ENCODE results near the gene MT1HL1.

Gene MT1HL1

DNA sequence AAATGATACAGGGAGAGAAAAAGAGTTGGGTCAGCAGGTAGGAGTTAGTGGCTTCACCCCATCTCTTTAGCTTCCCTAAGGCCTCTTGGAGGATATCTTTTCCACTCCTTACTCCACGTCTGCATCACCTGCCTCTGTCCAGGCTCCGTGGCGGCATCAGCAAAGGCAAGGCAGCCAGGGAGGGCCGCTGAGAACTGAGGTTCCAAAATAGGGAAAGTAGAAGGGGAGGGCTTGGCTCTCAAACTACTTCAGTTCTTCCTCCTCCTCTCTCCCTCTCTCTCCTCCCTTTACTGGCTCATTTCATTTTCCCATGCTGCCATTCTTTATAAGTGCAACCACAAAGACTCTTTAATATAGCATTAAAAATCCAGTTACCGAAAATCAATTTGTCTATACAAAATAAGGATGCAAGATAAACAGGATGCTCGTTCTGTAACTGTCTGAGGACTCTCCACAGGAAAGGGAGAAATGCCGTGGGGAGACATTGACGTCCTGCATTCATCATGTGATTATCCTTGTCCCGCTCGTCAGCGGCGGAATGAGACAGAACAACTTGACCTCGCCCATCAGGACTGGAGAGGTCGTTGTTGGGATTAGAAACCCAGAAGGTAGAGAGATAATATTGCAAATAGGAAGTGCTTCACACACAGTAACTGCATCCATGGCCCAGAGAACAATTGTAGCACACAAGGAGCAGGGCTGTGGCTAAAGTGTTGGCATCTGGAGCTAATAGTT is 3.1 kb upstream of the MT1HL1 start:
- H3K4me3 ChIP-seq (ENCODE audit: low read depth, low read length), result no peak overlapping the region
- TF ChIP-seq, protein P1, sequence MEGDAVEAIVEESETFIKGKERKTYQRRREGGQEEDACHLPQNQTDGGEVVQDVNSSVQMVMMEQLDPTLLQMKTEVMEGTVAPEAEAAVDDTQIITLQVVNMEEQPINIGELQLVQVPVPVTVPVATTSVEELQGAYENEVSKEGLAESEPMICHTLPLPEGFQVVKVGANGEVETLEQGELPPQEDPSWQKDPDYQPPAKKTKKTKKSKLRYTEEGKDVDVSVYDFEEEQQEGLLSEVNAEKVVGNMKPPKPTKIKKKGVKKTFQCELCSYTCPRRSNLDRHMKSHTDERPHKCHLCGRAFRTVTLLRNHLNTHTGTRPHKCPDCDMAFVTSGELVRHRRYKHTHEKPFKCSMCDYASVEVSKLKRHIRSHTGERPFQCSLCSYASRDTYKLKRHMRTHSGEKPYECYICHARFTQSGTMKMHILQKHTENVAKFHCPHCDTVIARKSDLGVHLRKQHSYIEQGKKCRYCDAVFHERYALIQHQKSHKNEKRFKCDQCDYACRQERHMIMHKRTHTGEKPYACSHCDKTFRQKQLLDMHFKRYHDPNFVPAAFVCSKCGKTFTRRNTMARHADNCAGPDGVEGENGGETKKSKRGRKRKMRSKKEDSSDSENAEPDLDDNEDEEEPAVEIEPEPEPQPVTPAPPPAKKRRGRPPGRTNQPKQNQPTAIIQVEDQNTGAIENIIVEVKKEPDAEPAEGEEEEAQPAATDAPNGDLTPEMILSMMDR (IDR thresholded peaks at IDR 0.05; ENCODE audit: low read depth, low read length), result no peak

DNA sequence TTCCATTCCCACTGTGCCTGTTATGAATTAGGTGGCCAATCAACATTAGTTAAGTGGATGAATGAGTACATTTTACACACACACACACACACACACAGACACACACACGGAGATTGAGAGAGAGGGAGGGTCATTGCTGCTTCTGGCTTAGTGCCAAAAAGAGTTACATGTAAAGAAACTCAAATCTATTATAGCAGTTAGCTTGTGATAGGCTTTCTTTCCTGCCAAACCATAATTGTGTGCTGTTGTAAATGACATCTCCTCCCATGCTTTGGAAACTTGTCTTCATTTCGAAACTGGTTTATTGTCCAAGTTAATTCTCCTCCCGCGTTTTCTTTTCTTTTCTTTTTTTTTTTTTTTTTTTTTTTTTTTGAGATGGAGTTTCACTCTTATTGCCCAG is 1.4 kb upstream of the MT1HL1 start:
- no peak overlapping the region for H3K4me3 ChIP-seq (ENCODE audit: low read depth, low read length)
- TF ChIP-seq, protein P1 (IDR thresholded peaks at IDR 0.05; ENCODE audit: low read depth, low read length), result no peak

DNA sequence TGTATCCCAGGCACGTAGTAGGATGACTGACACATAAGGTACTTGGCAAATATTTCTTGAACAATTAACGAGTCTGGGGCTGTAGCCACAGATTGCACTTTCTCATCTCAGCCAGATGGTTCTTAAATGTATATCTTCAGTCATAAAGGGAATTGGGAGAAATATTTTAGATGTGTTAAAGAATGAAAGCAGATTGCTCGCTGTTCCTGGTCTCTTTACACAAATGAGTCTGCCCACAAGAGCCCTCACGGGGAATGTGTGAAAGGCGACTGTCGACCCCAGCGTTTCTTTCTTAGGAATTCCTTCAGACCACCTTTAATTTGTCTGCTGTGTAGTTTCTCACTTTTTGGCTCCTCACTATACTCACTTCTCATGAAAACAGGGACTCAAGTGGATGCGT is 725 bp downstream of the MT1HL1 start:
- TF ChIP-seq, protein P1 (IDR thresholded peaks at IDR 0.05; ENCODE audit: low read depth, low read length), result no peak
- no peak overlapping the region for H3K4me3 ChIP-seq (ENCODE audit: low read depth, low read length)

DNA sequence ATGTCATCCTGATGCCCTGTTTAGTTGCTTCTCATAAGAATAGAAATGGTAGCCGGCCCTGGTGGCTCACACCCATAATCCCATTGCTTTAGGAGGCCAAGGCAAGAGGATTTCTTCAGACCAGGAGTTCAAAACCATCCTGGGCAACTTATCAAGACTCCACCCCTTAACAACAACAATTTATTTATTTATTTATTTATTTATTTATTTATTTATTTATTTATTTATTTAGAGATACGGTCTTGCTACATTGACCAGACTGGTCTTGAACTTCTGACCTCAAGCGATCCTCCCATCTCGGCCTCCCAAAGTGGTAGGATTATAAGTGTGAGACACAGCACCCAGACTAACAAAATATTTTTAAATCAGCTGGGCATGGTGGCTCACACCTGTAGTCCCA is 4.0 kb downstream of the MT1HL1 start:
- H3K4me3 ChIP-seq (ENCODE audit: low read depth, low read length), result no peak overlapping the region
- TF ChIP-seq, protein P1 (IDR thresholded peaks at IDR 0.05; ENCODE audit: low read depth, low read length), result no peak

DNA sequence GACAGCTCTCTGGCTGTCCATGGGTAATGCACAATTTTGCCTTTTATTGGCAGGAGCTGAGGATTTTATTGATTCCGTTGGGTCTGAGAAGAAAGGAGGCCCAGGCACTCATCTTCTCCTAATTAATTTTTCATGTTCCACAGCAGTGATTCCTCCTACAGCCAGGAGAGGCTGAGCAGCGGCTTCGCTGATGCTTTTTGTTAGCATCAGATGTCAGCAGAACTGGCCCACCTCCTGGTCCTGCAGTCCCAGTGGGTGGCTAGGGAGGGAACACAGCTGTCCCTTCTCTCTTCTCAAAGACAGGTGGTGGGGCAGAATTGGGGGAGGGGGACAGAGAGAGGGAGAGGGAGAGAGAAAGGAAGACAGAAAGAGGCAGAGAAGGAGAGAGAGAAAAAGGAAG is 5.7 kb downstream of the MT1HL1 start:
- no peak overlapping the region for H3K4me3 ChIP-seq (ENCODE audit: low read depth, low read length)
- TF ChIP-seq, protein P1 (IDR thresholded peaks at IDR 0.05; ENCODE audit: low read depth, low read length), result no peak

DNA sequence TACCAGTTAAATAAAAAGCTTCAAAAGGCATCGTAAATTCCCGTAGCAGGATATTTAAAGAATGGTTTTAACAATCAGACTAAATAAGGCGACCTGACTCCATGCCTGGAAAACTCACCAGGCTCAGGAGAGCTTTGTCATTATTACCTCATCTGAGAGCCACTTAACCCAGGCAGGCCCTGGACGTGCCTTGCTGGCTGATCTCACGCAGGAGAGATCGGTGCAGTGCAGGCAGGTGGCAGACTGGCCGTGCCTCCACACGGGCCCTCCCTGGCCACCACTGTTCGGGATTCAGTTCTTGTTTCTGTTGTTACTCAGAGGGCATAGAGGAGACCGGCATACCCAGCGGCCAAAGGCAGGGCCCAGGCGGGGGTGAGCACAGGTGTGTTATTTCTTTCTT is 6.4 kb downstream of the MT1HL1 start:
- TF ChIP-seq, protein P1 (IDR thresholded peaks at IDR 0.05; ENCODE audit: low read depth, low read length), result no peak
- no peak overlapping the region for H3K4me3 ChIP-seq (ENCODE audit: low read depth, low read length)

DNA sequence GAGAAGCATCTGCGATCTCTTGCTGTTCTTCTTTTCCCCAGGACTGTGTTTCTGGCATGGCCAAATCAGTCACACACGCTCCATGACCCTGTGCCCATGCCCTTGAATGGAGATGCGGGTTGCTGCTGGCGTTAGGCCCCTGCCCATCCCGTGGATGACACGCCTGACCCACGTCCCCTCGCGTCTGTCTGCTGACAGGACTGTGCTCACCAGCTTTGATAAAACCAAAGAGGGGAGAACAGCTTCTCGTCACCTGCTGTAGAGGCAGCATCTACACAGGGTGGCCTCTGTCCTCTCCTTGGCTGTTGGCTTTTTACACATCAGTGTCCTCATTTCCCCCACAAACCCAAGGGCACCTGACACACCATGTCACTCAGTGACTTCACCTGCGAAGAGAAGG is 6.9 kb downstream of the MT1HL1 start:
- no peak overlapping the region for H3K4me3 ChIP-seq (ENCODE audit: low read depth, low read length)
- TF ChIP-seq, protein P1 (IDR thresholded peaks at IDR 0.05; ENCODE audit: low read depth, low read length), result no peak
